ENCODE measurements around the gene REEP1.

DNA sequence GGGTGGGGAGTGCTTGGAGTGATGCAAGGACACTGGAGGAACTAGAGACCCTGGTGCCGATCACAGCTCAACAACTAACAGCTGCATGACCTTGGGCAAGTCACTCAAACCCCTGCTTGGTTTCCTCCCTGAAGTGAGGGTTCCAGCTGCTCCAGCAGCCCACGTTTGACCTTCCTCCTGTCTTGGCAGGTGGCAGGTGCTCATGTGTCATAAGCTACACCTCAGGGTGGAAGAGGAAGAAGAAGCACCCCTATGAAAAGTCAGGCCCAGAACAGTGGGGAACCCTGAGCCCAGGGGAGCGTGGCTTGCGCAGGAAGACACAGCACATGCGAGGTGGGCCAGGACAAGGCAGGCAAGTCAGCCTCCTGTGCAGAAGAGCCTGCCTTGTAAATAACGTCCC, 95.8 kb downstream of the REEP1 start:
- TF ChIP-seq, protein P1, sequence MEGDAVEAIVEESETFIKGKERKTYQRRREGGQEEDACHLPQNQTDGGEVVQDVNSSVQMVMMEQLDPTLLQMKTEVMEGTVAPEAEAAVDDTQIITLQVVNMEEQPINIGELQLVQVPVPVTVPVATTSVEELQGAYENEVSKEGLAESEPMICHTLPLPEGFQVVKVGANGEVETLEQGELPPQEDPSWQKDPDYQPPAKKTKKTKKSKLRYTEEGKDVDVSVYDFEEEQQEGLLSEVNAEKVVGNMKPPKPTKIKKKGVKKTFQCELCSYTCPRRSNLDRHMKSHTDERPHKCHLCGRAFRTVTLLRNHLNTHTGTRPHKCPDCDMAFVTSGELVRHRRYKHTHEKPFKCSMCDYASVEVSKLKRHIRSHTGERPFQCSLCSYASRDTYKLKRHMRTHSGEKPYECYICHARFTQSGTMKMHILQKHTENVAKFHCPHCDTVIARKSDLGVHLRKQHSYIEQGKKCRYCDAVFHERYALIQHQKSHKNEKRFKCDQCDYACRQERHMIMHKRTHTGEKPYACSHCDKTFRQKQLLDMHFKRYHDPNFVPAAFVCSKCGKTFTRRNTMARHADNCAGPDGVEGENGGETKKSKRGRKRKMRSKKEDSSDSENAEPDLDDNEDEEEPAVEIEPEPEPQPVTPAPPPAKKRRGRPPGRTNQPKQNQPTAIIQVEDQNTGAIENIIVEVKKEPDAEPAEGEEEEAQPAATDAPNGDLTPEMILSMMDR (IDR thresholded peaks at IDR 0.05 in 2 of 3, conservative IDR thresholded peaks at IDR 0.05 in 1 of 3; ENCODE audit: borderline replicate concordance in 1 of 3, insufficient read depth in 1 of 3, low read depth in 2 of 3, low read length in 2 of 3): no peak
- no peak for TF ChIP-seq RAD21 (IDR thresholded peaks at IDR 0.05; ENCODE audit: low read depth)
- no peak for TF ChIP-seq POLR2A (IDR thresholded peaks at IDR 0.05; ENCODE audit: borderline replicate concordance, extremely low read depth, insufficient read depth, insufficient read length)
- TF ChIP-seq, protein P2, sequence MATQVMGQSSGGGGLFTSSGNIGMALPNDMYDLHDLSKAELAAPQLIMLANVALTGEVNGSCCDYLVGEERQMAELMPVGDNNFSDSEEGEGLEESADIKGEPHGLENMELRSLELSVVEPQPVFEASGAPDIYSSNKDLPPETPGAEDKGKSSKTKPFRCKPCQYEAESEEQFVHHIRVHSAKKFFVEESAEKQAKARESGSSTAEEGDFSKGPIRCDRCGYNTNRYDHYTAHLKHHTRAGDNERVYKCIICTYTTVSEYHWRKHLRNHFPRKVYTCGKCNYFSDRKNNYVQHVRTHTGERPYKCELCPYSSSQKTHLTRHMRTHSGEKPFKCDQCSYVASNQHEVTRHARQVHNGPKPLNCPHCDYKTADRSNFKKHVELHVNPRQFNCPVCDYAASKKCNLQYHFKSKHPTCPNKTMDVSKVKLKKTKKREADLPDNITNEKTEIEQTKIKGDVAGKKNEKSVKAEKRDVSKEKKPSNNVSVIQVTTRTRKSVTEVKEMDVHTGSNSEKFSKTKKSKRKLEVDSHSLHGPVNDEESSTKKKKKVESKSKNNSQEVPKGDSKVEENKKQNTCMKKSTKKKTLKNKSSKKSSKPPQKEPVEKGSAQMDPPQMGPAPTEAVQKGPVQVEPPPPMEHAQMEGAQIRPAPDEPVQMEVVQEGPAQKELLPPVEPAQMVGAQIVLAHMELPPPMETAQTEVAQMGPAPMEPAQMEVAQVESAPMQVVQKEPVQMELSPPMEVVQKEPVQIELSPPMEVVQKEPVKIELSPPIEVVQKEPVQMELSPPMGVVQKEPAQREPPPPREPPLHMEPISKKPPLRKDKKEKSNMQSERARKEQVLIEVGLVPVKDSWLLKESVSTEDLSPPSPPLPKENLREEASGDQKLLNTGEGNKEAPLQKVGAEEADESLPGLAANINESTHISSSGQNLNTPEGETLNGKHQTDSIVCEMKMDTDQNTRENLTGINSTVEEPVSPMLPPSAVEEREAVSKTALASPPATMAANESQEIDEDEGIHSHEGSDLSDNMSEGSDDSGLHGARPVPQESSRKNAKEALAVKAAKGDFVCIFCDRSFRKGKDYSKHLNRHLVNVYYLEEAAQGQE (IDR thresholded peaks at IDR 0.05; ENCODE audit: low read depth): no peak
- no peak for TF ChIP-seq EZH2 (IDR thresholded peaks at IDR 0.05)
- no peak for TF ChIP-seq ZNF274 (IDR thresholded peaks at IDR 0.05; ENCODE audit: low read depth, low read length)
- no peak for TF ChIP-seq POLR2AphosphoS5 (IDR thresholded peaks at IDR 0.05; ENCODE audit: low read depth, low read length)

Data from HCT116 (cell line).